GM18951 (cell line): ENCODE measurements around the gene ZIC4.

Experiments used
- POLR2A ChIP-seq: IDR thresholded peaks from 4 replicates; pipeline ENCODE4 v1.6.1; 2011; ENCODE audit warnings: mild to moderate bottlenecking; ENCODE audit not compliant: insufficient read length, insufficient read depth; ENCODE audit errors: extremely low read depth
- in situ Hi-C: fragments of 300-500 bp; cut with MboI; formaldehyde crosslinking; loops from one replicate; pipeline ENCODE4 v1.12.0; 2022; ENCODE audit warnings: low sequenced_read_pairs, mixed read lengths, inconsistent platforms; ENCODE audit not compliant: unreplicated experiment

ZIC4 gene

GRCh38 chr3:147412917-147413685 lies 6.8 kb upstream of the ZIC4 start:
- TF ChIP-seq POLR2A = no peak
- in situ Hi-C loops = no loop called here

- no peak for TF ChIP-seq POLR2A
- in situ Hi-C loops = no loop called here
Measured at GRCh38 chr3:147412261-147412916, 6.0 kb upstream of the ZIC4 start.

DNA sequence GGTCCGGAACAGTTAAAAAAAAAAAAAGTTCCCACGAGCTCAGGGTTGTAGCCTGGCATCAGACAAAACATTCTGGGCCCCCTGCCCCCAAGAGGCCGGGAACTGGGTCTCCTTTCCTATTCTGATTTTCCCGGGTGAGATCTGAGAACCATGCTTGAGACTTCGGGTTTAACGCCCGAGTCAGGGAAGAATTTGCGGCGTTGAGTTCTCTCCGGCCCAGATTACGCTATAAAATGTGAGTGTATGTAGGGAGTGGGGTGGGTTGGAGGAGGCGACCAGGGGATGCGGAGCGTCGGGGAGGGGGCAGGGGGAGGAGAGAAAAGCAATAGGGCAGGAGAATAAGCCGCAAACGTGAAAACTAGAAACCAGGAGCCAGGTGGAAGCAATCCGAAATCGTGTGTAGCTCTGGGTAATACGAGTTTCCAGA lies 5.5 kb upstream of the ZIC4 start:
- no peak for TF ChIP-seq POLR2A
- in situ Hi-C loops = no loop called here

DNA sequence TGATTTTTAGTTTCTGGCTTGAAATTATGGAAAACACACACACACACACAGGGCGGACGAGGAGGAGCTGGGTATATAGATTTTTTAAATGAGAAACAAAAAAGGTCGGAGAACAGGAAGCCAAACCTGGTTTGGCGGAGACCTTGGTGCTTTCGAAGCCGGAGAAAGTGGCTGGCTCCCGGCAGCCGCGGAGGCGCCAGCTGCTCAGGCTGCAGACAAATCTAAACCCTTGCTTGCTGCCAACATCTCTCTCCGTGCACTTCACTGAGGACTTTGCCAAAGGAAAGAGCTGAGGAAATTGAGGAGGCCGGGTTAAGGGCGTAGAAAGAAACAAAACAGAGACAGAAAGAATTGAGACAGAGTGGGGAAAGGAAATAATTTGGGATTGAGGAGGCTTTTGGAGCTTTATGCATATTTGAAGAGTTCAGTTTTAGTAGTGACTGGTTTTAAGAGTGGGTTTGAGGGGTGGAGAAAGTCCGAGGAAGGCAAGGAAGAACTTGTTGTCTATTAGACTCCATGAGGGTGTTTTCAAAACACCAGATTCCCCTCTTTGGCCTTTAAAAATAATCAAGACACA lies 5.0 kb upstream of the ZIC4 start:
- in situ Hi-C loops = no loop called here
- no peak for TF ChIP-seq POLR2A

- in situ Hi-C loops = no loop called here
- no peak for TF ChIP-seq POLR2A
Measured at GRCh38 chr3:147410526-147411237, 4.3 kb upstream of the ZIC4 start.

- no peak for TF ChIP-seq POLR2A
- in situ Hi-C loops = no loop called here
Measured at GRCh38 chr3:147410116-147410525, 3.8 kb upstream of the ZIC4 start.

DNA sequence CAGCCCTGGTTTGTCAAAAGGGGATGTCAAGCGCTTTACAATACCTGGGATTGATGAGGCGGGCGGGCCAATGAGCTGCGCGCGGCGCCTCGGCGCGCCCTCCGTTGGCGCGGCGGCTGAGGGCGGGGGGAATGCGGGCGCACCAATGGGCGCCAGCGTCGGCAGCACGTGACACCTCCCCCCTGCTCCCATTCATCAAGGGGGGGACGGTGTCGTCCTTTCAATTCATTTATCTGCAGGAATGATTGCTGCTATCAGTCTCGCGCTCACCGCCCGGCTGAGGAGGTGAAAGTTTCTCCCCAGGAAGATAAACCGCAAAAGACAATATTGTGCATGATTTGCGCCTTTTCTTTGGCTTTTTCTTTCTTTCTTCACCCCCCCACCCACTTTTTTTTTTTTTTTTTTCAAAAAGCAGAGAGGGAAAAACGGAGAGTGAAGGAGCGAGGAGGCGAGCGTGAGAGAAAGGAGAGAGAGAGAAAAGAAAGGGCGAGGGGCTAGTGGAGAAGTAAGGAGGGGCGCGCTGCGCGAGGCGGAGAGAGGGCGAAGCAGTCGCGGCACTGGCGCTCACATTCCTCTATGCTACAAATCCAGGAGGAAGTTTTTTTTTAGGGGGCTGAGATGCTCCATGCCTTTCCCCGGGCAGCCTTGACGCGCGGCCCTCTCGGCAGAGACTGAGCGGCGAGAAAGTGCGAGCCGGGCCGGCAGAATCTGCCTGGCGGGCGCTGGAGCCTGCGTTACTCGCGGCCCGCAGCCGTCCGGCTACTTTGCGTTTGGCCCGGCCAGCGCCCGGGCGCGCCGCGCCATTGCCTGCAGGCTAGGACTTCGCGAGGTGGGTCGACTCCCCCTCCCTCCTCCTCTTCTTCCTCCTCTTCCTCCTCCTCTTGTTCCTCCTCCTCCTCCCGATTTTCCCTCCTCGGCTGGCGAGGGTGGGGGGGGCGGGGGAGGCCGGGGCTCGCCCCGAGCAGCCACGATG lies 3.1 kb upstream of the ZIC4 start, which contains the start of gene ZIC1:
Gene ZIC1 (plus strand): TSS at position 223 of the 973 bp plus-strand sequence. CDS start 748 bp downstream, at position 971.
- no peak for TF ChIP-seq POLR2A
- in situ Hi-C loops = no loop called here

GRCh38 chr3:147408188-147409100 lies 2.1 kb upstream of the ZIC4 start:
- in situ Hi-C loops = no loop called here
- TF ChIP-seq POLR2A = no peak

DNA sequence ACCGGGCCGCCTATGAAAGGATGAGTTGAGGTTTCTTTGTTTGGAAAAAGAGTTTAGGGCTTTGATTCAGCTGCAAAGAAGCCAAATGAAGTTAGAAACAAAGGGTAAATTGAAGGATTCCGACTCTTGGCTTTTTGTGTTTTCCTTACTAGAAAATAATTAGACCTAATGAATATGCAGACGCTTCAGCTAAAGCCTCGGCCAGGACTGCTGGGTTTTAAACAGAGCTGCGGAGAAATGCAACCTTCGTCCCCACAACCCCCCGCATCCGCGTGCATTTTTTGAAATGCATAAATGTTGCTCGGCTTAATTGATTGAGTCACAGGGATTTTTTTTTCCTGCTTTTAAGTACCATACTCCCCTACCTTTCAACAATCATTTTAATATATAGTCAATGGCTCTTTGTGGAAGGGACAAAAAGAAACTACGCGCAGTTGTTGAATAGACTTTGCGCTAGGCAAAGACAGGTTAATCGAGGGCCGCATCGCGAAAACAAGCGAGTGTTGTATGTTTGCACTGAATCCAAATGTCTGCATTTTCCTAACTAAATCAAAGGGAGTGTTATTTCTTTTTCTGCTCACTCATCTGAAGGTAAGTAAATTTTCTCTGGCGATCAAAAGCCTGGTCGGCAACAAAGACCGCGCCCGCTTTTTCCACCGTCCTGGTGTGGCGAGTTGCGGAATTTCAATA lies 1.3 kb upstream of the ZIC4 start:
- no peak for TF ChIP-seq POLR2A
- in situ Hi-C loops = no loop called here

- TF ChIP-seq POLR2A = no peak
- in situ Hi-C loops = no loop called here
Measured at GRCh38 chr3:147407114-147407497, 763 bp upstream of the ZIC4 start.
